NCI-H226 (cell line): Measurements from ENCODE around the gene LGALS1.

ENCODE experiments used
- DNase-seq: peaks from one replicate; pipeline ENCODE4 v3.0.0-alpha.2; 2015

LGALS1 gene

GRCh38 chr22:37674951-37675929, at the start of gene LGALS1:
TSS of gene LGALS1 (plus strand) at chr22:37675636. CDS start at chr22:37675703, 67 bp downstream.
- DNase-seq = peak; percentile 92

- DNase-seq = no peak
Observed at GRCh38 chr22:37625737-37626136, 49.7 kb upstream of the LGALS1 start.

- DNase-seq = no peak
Observed at GRCh38 chr22:37626144-37626543, 49.3 kb upstream of the LGALS1 start.

- no peak for DNase-seq
Observed at GRCh38 chr22:37626556-37627075, 48.8 kb upstream of the LGALS1 start.

GRCh38 chr22:37627121-37627520, 48.3 kb upstream of the LGALS1 start:
- DNase-seq = no peak

- DNase-seq = no peak
Observed at GRCh38 chr22:37627545-37627944, 47.9 kb upstream of the LGALS1 start.

GRCh38 chr22:37628830-37629229, 46.6 kb upstream of the LGALS1 start:
- no peak for DNase-seq

- no peak for DNase-seq
Observed at GRCh38 chr22:37629928-37630327, 45.5 kb upstream of the LGALS1 start.

- DNase-seq = peak; percentile 27
Observed at GRCh38 chr22:37630839-37631435, 44.5 kb upstream of the LGALS1 start.

- no peak for DNase-seq
Observed at GRCh38 chr22:37631448-37632173, 43.8 kb upstream of the LGALS1 start.

- DNase-seq = no peak
Observed at GRCh38 chr22:37632174-37633088, 43.0 kb upstream of the LGALS1 start.

GRCh38 chr22:37633089-37633624, 42.3 kb upstream of the LGALS1 start:
- DNase-seq = no peak

- no peak for DNase-seq
Observed at GRCh38 chr22:37633625-37634416, 41.6 kb upstream of the LGALS1 start.

GRCh38 chr22:37634417-37634924, 41.0 kb upstream of the LGALS1 start:
- no peak for DNase-seq

- DNase-seq = no peak
Observed at GRCh38 chr22:37635157-37635556, 40.3 kb upstream of the LGALS1 start.

GRCh38 chr22:37636186-37636948, 39.1 kb upstream of the LGALS1 start:
- peak; percentile 9 for DNase-seq

GRCh38 chr22:37636949-37637273, 38.5 kb upstream of the LGALS1 start:
- no peak for DNase-seq

- DNase-seq = no peak
Observed at GRCh38 chr22:37638391-37639069, 36.9 kb upstream of the LGALS1 start.

GRCh38 chr22:37639070-37639760, 36.2 kb upstream of the LGALS1 start, which contains the start of gene SH3BP1:
TSS of gene SH3BP1 (plus strand) at chr22:37639669. CDS start at chr22:37639788, 119 bp downstream.
- DNase-seq = no peak
